Measurements from ENCODE around the gene STPG2. TPM values are rescaled to one million over a fixed set of nuclear protein-coding genes. Genes with fewer than 3 reads are reported as not detected.

STPG2 gene
- total RNA-seq, 1 experiment from 2014 or later = not detected

GRCh38 chr4:98176531-98176930 is 33.3 kb upstream of the STPG2 start:
- intact Hi-C loops (cut with micrococcal nuclease; ENCODE audit: unreplicated experiment) (no loop called here), in situ Hi-C loops (cut with HindIII; ENCODE audit: low pct_unique_long_range_greater_than_20kb, low sequenced_read_pairs) (no loop called here)
- no TSS peak for BruUV-seq (replicated peaks)
- ChIA-PET CTCF (no interaction called here), POLR2A (no interaction called here)
- Histone ChIP-seq H3K27ac (ENCODE audit: low read length) (no peak overlapping the region), H3K4me1 (ENCODE audit: control insufficient read depth, insufficient read depth, low read length) (no peaks in the 10 kb centered on the region), H3K36me3 (ENCODE audit: control insufficient read depth, insufficient read depth, low read length) (no peaks in the 10 kb centered on the region), H3K9me3 (ENCODE audit: control insufficient read depth, insufficient read depth, low read depth, low read length) (no peaks in the 10 kb centered on the region), H3K4me3 (ENCODE audit: low read depth in 2 of 2, low read length in 2 of 2) (no peak overlapping the region), H3K27me3 (ENCODE audit: control insufficient read depth, insufficient read depth, low read length) (no peaks in the 10 kb centered on the region)
- ATAC-seq (no peak), DNase-seq (ENCODE audit: low read depth, low spot score) (no peak)
- no peak for TF ChIP-seq TCF7L2 (IDR thresholded peaks at IDR 0.05; ENCODE audit: low read depth, low read length)
- TF ChIP-seq SIN3A (IDR thresholded peaks at IDR 0.05; ENCODE audit: borderline replicate concordance, insufficient read depth, low read depth, low read length) = no peak
- TF ChIP-seq POLR2AphosphoS5 (IDR thresholded peaks at IDR 0.05; ENCODE audit: low read depth, low read length) = no peak
- TF ChIP-seq, protein P1, sequence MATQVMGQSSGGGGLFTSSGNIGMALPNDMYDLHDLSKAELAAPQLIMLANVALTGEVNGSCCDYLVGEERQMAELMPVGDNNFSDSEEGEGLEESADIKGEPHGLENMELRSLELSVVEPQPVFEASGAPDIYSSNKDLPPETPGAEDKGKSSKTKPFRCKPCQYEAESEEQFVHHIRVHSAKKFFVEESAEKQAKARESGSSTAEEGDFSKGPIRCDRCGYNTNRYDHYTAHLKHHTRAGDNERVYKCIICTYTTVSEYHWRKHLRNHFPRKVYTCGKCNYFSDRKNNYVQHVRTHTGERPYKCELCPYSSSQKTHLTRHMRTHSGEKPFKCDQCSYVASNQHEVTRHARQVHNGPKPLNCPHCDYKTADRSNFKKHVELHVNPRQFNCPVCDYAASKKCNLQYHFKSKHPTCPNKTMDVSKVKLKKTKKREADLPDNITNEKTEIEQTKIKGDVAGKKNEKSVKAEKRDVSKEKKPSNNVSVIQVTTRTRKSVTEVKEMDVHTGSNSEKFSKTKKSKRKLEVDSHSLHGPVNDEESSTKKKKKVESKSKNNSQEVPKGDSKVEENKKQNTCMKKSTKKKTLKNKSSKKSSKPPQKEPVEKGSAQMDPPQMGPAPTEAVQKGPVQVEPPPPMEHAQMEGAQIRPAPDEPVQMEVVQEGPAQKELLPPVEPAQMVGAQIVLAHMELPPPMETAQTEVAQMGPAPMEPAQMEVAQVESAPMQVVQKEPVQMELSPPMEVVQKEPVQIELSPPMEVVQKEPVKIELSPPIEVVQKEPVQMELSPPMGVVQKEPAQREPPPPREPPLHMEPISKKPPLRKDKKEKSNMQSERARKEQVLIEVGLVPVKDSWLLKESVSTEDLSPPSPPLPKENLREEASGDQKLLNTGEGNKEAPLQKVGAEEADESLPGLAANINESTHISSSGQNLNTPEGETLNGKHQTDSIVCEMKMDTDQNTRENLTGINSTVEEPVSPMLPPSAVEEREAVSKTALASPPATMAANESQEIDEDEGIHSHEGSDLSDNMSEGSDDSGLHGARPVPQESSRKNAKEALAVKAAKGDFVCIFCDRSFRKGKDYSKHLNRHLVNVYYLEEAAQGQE (IDR thresholded peaks at IDR 0.05; ENCODE audit: insufficient read depth in 1 of 2, low read depth in 2 of 2, low read length in 1 of 2) = no peak

DNA sequence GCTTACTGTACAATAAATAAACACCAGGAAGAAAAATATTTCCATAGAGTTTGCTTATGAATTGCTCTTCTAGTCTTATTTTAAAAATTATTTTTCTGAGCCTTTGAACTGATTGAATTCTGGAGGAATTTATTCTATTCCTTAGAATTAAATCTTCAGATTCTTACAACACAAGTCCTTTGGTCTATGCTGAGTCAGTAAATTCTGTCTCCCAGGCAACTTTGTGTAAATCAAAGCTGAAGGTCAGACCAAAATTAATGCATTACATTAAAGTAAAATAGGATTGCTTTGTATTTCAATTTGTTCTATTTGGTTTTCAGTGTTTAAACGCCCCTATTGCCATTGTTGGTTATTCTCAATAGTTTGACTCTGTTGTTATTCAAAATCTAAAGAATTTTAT is 26.8 kb upstream of the STPG2 start:
- ATAC-seq = no peak
- DNase-seq (ENCODE audit: low read depth, low spot score) = no peak
- in situ Hi-C loops (cut with HindIII; ENCODE audit: low pct_unique_long_range_greater_than_20kb, low sequenced_read_pairs) (no loop called here), intact Hi-C loops (cut with micrococcal nuclease; ENCODE audit: unreplicated experiment) (no loop called here)
- ChIA-PET POLR2A (no interaction called here), CTCF (no interaction called here)
- Histone ChIP-seq H3K4me1 (ENCODE audit: control insufficient read depth, insufficient read depth, low read length) (no peaks in the 10 kb centered on the region), H3K9me3 (ENCODE audit: control insufficient read depth, insufficient read depth, low read depth, low read length) (no peaks in the 10 kb centered on the region), H3K27me3 (ENCODE audit: control insufficient read depth, insufficient read depth, low read length) (no peaks in the 10 kb centered on the region), H3K27ac (ENCODE audit: low read length) (no peak overlapping the region), H3K36me3 (ENCODE audit: control insufficient read depth, insufficient read depth, low read length) (no peaks in the 10 kb centered on the region), H3K4me3 (ENCODE audit: low read depth in 2 of 2, low read length in 2 of 2) (no peak overlapping the region)
- TF ChIP-seq TCF7L2 (IDR thresholded peaks at IDR 0.05; ENCODE audit: low read depth, low read length) = no peak
- TF ChIP-seq, protein P2, sequence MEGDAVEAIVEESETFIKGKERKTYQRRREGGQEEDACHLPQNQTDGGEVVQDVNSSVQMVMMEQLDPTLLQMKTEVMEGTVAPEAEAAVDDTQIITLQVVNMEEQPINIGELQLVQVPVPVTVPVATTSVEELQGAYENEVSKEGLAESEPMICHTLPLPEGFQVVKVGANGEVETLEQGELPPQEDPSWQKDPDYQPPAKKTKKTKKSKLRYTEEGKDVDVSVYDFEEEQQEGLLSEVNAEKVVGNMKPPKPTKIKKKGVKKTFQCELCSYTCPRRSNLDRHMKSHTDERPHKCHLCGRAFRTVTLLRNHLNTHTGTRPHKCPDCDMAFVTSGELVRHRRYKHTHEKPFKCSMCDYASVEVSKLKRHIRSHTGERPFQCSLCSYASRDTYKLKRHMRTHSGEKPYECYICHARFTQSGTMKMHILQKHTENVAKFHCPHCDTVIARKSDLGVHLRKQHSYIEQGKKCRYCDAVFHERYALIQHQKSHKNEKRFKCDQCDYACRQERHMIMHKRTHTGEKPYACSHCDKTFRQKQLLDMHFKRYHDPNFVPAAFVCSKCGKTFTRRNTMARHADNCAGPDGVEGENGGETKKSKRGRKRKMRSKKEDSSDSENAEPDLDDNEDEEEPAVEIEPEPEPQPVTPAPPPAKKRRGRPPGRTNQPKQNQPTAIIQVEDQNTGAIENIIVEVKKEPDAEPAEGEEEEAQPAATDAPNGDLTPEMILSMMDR (IDR thresholded peaks at IDR 0.05) = no peak
- TF ChIP-seq SIN3A (IDR thresholded peaks at IDR 0.05; ENCODE audit: borderline replicate concordance, insufficient read depth, low read depth, low read length) = no peak
- no TSS peak for BruUV-seq (replicated peaks)

DNA sequence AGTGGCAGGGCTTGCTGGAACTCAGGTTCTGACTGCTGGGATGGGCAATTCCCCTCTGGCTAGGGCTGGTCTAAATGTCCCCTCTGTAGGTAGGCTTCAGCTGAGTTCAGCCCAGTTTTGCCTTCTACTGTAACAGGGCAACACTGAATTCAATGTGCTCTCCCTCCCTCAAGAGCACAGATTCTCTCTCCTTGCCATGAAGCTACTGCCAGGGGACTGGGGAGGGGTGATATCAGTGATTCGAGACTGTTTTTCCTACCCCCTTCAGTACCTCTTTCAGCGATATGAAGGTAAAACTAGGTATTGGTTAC is 23.4 kb upstream of the STPG2 start:
- ATAC-seq (0 out of 2 replicates have a peak, but pooled peaks have one; percentile 56), DNase-seq (ENCODE audit: low read depth, low spot score) (no peak)
- Histone ChIP-seq H3K9me3 (ENCODE audit: control insufficient read depth, insufficient read depth, low read depth, low read length) (no peaks in the 10 kb centered on the region), H3K4me1 (ENCODE audit: control insufficient read depth, insufficient read depth, low read length) (no peaks in the 10 kb centered on the region), H3K36me3 (ENCODE audit: control insufficient read depth, insufficient read depth, low read length) (no peaks in the 10 kb centered on the region), H3K4me3 (ENCODE audit: low read depth in 2 of 2, low read length in 2 of 2) (no peak overlapping the region), H3K27me3 (ENCODE audit: control insufficient read depth, insufficient read depth, low read length) (no peaks in the 10 kb centered on the region), H3K27ac (ENCODE audit: low read length) (no peak overlapping the region)
- in situ Hi-C loops (cut with HindIII; ENCODE audit: low pct_unique_long_range_greater_than_20kb, low sequenced_read_pairs) = no loop called here
- intact Hi-C loops (cut with micrococcal nuclease; ENCODE audit: unreplicated experiment) = loop anchor here (10.0 kb wide), 1 partner anchor 568 kb away; no protein-coding TSS in a partner anchor
- POLR2A ChIA-PET = no interaction called here
- TF ChIP-seq TCF7L2 (IDR thresholded peaks at IDR 0.05; ENCODE audit: low read depth, low read length) (no peak), SIN3A (IDR thresholded peaks at IDR 0.05; ENCODE audit: borderline replicate concordance, insufficient read depth, low read depth, low read length) (no peak), POLR2AphosphoS5 (IDR thresholded peaks at IDR 0.05; ENCODE audit: low read depth, low read length) (no peak)
- TF ChIP-seq, protein P2 (IDR thresholded peaks at IDR 0.05) = no peak
- TF ChIP-seq, protein P1 (IDR thresholded peaks at IDR 0.05; ENCODE audit: insufficient read depth in 1 of 2, low read depth in 2 of 2, low read length in 1 of 2) = no peak
- CTCF ChIA-PET = no interaction called here
- BruUV-seq (replicated peaks) = no TSS peak

Measured in Panc1 (cell line).